ENCODE measurements around the gene JADE1.

The JADE1 gene

GRCh38 chr4:128846063-128846462, 36.6 kb downstream of the JADE1 start:
- no peak for DNase-seq (ENCODE audit: low spot score)

- no peak for DNase-seq (ENCODE audit: low spot score)
Observed at GRCh38 chr4:128847082-128847724, 37.7 kb downstream of the JADE1 start.

GRCh38 chr4:128848461-128848860, 39.0 kb downstream of the JADE1 start:
- no peak for DNase-seq (ENCODE audit: low spot score)

GRCh38 chr4:128850252-128850651, 40.8 kb downstream of the JADE1 start:
- no peak for DNase-seq (ENCODE audit: low spot score)

- no peak for DNase-seq (ENCODE audit: low spot score)
Observed at GRCh38 chr4:128853741-128854140, 44.2 kb downstream of the JADE1 start.

GRCh38 chr4:128854433-128854832, 44.9 kb downstream of the JADE1 start:
- DNase-seq (ENCODE audit: low spot score) = no peak

- DNase-seq (ENCODE audit: low spot score) = no peak
Observed at GRCh38 chr4:128855621-128856020, 46.1 kb downstream of the JADE1 start.

GRCh38 chr4:128856246-128856645, 46.7 kb downstream of the JADE1 start:
- DNase-seq (ENCODE audit: low spot score) = no peak

- DNase-seq (ENCODE audit: low spot score) = no peak
Observed at GRCh38 chr4:128858879-128859671, 49.6 kb downstream of the JADE1 start.

- no peak for DNase-seq (ENCODE audit: low spot score)
Observed at GRCh38 chr4:128859887-128860677, 50.6 kb downstream of the JADE1 start.

- no peak for DNase-seq (ENCODE audit: low spot score)
Observed at GRCh38 chr4:128861856-128862518, 52.5 kb downstream of the JADE1 start.

- peak; percentile 11 for DNase-seq (ENCODE audit: low spot score)
Observed at GRCh38 chr4:128862608-128863311, 53.3 kb downstream of the JADE1 start.

GRCh38 chr4:128863312-128864075, 54.0 kb downstream of the JADE1 start:
- peak; percentile 47 for DNase-seq (ENCODE audit: low spot score)

- no peak for DNase-seq (ENCODE audit: low spot score)
Observed at GRCh38 chr4:128865132-128865531, 55.6 kb downstream of the JADE1 start.

- peak; percentile 35 for DNase-seq (ENCODE audit: low spot score)
Observed at GRCh38 chr4:128866269-128866668, 56.8 kb downstream of the JADE1 start.

GRCh38 chr4:128866691-128867090, 57.2 kb downstream of the JADE1 start:
- no peak for DNase-seq (ENCODE audit: low spot score)

GRCh38 chr4:128868758-128869157, 59.3 kb downstream of the JADE1 start:
- DNase-seq (ENCODE audit: low spot score) = no peak

GRCh38 chr4:128869776-128870509, 60.4 kb downstream of the JADE1 start:
- DNase-seq (ENCODE audit: low spot score) = no peak

GRCh38 chr4:128871948-128872347, 62.4 kb downstream of the JADE1 start:
- no peak for DNase-seq (ENCODE audit: low spot score)

- no peak for DNase-seq (ENCODE audit: low spot score)
Observed at GRCh38 chr4:128876200-128876599, 66.7 kb downstream of the JADE1 start.

Measured in germinal center (tissue), 1 donor.